WI38 (cell line): ENCODE results near the gene SYTL4.

Experiments used
- H3K4me3 ChIP-seq: 2 replicates; pipeline ENCODE4 v1.5.1; 2011; ENCODE audit warnings: low read depth, mild to moderate bottlenecking, control low read depth, low read length
- TF ChIP-seq, protein P1 (sequence below): IDR thresholded peaks from 2 replicates; pipeline ENCODE4 v1.5.1; 2012; ENCODE audit warnings: low read depth, mild to moderate bottlenecking, control low read depth, low read length

Gene SYTL4

DNA sequence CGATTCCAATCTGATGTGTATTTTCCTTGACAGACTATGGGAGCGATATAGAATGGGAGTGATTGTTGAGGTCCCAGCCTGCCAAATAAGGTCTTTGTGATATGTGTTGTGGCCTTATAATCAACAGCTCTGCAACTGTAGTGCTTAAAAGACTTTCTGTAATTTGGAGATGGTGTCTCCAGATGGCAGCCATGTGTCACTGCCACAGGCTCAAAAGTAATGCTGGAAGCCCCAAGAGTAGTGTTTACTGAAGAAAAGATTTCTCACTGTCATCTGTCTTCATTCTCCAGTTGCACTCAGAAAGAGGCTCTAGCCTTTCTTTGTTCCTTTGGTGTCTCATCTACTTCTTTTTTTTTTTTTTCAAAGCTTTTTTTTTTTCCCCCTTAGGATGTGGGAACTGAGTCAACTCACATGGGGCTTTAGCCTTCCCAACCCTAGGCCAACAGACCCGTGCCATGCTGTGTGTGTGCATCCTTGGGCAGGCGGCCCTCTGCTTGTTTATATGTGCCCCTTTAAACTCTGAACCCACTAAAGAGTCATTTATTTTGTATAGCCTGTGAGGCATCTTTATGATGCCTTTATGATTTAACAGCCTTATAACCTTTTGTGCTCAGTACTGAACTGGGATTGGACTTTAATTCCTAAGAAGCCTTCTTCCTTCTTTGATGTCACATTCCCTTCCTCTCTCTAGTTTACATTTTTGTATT is 72.3 kb downstream of the SYTL4 start:
- no peak overlapping the region for H3K4me3 ChIP-seq
- TF ChIP-seq, protein P1, sequence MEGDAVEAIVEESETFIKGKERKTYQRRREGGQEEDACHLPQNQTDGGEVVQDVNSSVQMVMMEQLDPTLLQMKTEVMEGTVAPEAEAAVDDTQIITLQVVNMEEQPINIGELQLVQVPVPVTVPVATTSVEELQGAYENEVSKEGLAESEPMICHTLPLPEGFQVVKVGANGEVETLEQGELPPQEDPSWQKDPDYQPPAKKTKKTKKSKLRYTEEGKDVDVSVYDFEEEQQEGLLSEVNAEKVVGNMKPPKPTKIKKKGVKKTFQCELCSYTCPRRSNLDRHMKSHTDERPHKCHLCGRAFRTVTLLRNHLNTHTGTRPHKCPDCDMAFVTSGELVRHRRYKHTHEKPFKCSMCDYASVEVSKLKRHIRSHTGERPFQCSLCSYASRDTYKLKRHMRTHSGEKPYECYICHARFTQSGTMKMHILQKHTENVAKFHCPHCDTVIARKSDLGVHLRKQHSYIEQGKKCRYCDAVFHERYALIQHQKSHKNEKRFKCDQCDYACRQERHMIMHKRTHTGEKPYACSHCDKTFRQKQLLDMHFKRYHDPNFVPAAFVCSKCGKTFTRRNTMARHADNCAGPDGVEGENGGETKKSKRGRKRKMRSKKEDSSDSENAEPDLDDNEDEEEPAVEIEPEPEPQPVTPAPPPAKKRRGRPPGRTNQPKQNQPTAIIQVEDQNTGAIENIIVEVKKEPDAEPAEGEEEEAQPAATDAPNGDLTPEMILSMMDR, result no peak

DNA sequence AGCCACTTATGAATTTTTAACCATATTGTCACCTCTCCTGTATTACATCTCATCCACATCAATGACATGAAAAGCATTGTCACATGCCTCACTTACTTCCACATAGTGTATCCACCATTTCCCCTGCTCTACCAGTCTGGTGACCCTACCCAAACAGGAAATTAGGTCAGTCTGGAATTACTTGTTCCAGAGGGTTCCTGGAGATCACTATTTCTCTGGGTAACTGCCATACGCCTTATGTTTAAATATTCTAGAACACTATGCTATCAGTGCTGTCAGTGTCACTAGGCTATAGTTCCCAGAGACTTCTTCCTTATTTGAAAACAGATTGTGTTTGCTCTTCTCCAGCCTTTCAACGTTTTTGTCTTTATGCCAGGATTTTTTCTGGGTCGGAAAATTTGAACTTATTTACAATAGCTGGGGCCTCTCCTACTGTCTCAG is 73.0 kb downstream of the SYTL4 start:
- no peak overlapping the region for H3K4me3 ChIP-seq
- TF ChIP-seq, protein P1, result no peak

DNA sequence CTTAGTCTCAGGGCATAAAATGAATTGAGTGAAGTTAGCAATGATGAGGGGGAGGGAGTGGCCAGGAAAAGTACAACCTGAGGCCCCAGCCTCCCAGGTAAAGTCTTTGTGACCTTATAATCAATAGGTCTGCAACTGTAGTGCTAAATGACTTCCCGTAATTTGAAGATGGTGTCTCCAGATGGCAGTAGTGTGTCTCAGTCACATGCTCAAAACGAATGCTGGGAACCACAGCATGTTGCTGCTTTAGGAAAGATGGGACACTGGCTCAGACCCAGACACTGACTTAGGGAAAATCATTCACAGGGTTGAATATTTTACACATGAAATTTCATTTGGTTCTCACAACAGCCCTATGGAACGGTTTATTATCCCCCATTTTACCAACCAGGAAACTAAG is 77.7 kb downstream of the SYTL4 start:
- no peak overlapping the region for H3K4me3 ChIP-seq
- TF ChIP-seq, protein P1, result no peak

DNA sequence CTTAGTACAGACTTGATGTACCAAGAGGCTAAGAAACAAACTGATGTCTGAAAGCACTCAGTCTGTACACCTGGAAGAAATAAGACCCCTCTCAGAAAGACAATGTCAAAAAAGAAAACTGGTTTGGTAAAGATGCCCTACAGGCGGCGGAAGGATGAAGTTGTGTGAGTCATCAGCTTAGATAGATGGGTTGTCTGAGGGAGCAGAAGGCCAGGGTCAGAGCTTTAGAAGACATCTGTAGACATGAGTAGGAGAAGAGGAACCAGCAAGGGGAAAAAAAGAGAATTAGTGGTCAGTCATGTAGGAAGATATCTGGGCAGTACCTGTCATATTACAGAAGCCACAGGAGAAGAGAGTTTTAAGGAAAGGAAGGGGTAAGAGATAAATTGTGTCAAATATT is 79.7 kb downstream of the SYTL4 start:
- no peak overlapping the region for H3K4me3 ChIP-seq
- TF ChIP-seq, protein P1, result no peak

DNA sequence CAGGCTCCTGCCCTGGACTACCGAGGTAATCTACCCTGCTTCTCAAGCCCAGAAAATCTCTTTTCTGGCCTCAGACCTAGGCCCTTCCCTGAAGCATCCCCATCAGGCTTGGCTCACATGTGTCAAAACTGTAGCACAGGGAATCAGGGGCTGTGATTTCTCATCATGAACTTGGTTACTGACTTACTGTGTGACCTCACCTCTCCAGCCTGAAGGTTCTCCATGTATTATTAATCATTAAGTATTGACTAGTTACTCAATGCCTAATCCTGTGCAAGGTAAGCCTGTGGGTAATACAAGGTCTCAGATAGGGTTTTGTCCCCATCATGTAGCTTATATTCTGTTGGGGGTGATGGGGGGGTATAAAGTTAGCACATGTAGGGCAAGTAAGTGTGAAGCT is 81.1 kb downstream of the SYTL4 start:
- TF ChIP-seq, protein P1, result no peak
- no peak overlapping the region for H3K4me3 ChIP-seq

DNA sequence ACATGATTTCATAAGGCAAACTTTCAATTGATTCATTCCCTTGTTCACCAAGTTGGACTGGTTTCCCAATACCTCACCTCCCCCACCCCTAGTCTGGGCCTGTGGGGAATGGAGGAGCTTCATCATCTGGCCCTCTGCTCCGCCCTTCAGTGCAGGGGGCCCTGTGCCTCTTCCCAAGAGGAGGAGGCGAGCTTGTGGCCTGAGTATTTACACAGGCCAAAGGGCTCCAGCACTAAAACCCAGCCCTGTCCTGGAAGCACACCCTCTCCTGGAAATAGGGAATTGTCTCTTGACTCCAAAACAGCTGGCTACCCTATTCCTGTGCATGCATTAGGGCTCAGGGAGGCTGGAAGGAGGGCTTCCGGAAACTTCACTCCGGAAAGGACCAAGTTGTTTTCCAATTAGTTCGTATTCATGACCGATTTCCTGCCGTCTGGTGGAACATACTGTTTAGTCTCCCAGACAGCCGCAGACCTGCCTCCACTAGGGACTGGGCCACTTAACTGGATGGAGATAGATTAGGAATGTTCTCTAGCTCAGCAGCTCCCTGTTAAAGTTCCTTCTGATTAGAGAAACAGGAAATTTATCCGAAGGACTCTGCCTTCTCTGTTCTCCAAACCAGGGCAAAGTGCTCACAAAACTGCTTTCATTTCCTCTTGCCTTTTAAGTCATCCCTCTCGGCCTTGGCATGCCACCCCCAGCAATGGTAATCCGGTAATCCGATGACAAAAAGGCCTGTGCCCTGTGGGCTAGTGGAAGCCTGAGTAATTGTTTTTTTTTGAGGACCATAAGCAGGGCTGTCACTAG is 82.2 kb downstream of the SYTL4 start:
- peak overlapping the region; percentile 18 for H3K4me3 ChIP-seq
- TF ChIP-seq, protein P1, result no peak
